NT2/D1 (cell line): ENCODE results near the gene ACTL10.

ENCODE experiments used
- SUZ12 ChIP-seq: IDR thresholded peaks from 2 replicates; pipeline ENCODE4 v1.6.1; 2011; ENCODE audit not compliant: insufficient read length, insufficient read depth; ENCODE audit errors: extremely low read depth
- YY1 ChIP-seq: IDR thresholded peaks from 2 replicates; pipeline ENCODE4 v1.6.1; 2011; ENCODE audit not compliant: insufficient read length, insufficient read depth
- ZNF274 ChIP-seq: IDR thresholded peaks from 2 replicates; pipeline ENCODE4 v1.6.1; 2011; ENCODE audit warnings: mild to moderate bottlenecking, low read depth, low read length

DNA sequence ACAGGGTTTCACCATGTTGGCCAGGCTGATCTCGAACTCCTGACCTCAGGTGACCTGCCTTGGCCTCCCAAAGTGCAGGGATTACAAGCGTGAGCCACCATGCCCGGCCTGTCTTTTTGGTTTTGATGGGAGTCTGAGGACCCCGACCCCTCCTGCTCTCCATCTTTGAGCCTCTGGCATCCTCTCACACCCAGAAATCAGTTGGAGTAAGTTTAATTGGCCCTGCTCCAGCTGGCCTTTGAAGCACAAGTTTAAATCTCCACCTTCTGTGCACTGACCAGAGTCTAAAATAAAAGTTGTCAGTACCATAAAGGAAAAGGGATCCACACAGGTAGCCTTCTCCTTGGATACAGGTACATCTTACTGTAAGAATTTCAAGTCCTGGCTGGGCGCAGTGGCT, 20.6 kb upstream of the ACTL10 start:
- TF ChIP-seq SUZ12 (no peak), YY1 (no peak), ZNF274 (no peak)
